IPS-18a (cell line): ENCODE measurements around the gene ERICH6B.

Source experiments
- H3K27ac ChIP-seq: one replicate; pipeline ENCODE4 v1.5.1; 2013; ENCODE audit warnings: low read length
- H3K27me3 ChIP-seq: one replicate; pipeline ENCODE4 v1.6.1; 2013; ENCODE audit warnings: mild to moderate bottlenecking, low read length; ENCODE audit not compliant: control insufficient read depth, insufficient read depth
- H3K36me3 ChIP-seq: one replicate; pipeline ENCODE4 v1.6.1; 2013; ENCODE audit warnings: low read depth, low read length; ENCODE audit not compliant: control insufficient read depth
- H3K4me1 ChIP-seq: one replicate; pipeline ENCODE4 v1.6.1; 2013; ENCODE audit warnings: low read depth, low read length; ENCODE audit not compliant: control insufficient read depth
- H3K4me3 ChIP-seq: one replicate; pipeline ENCODE4 v1.5.1; 2013; ENCODE audit warnings: low read length
- H3K9ac ChIP-seq: one replicate; pipeline ENCODE4 v1.6.1; 2013; ENCODE audit warnings: mild to moderate bottlenecking, low read length, moderate library complexity
- H3K9me3 ChIP-seq: one replicate; pipeline ENCODE4 v1.6.1; 2013; ENCODE audit warnings: low read depth, low read length; ENCODE audit not compliant: control insufficient read depth

Gene ERICH6B

DNA sequence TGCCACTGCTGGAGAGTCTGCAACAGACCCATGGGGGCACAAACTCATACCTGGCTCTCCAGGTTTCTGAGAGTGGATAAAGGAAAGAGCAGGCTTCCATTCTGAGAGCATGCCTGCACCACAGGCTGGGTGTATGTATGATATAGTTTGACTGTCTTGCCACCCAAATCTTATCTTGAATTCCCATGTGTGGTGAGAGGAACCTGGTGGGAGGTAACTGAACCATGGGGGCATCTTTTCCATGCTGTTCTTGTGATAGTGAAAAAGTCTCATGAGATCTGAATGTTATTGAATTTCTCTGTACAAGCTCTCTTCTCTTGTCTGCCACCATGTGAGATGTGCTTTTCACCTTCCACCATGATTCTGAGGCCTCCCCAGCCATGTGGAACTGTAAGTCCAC is 50.2 kb downstream of the ERICH6B start:
- Histone ChIP-seq H3K27ac (no peak overlapping the region), H3K36me3 (no peaks in the 10 kb centered on the region), H3K9ac (no peak overlapping the region), H3K9me3 (peaks cover 6% of the 10 kb centered on the region), H3K4me3 (no peak overlapping the region), H3K4me1 (no peaks in the 10 kb centered on the region), H3K27me3 (no peaks in the 10 kb centered on the region)

DNA sequence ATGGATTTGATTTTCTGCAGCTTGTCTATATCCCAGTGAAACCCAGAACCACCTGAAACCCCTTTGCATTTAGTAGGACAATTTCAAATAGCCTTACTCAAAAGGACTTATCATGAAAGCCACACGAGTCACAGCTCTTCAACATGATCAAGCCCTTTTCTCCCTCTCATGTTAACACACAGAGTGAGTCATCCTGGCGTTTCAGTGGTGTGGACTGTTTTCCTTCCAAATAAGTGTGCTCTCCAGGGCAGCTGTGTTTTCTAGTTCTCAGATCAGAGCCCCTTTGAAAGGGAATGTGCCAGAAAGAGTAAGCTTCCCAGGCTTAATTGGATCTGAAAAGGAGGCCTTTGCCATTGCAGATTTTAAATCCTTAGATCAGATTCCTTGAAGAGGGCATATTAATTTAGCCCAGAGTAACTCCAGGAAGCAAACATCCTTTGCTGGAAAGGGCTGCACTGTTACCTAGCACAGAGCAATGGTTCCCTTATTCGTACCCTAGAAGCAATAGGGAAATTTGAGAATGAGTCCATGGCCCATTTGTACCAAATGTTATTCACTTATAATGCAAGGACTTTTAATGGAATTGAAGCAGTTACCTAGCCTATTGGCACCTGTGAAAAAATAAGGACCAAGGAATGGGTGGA is 51.3 kb downstream of the ERICH6B start:
- Histone ChIP-seq H3K9ac (no peak overlapping the region), H3K9me3 (peaks cover 6% of the 10 kb centered on the region), H3K27ac (no peak overlapping the region), H3K4me3 (no peak overlapping the region), H3K4me1 (no peaks in the 10 kb centered on the region), H3K36me3 (no peaks in the 10 kb centered on the region), H3K27me3 (no peaks in the 10 kb centered on the region)

DNA sequence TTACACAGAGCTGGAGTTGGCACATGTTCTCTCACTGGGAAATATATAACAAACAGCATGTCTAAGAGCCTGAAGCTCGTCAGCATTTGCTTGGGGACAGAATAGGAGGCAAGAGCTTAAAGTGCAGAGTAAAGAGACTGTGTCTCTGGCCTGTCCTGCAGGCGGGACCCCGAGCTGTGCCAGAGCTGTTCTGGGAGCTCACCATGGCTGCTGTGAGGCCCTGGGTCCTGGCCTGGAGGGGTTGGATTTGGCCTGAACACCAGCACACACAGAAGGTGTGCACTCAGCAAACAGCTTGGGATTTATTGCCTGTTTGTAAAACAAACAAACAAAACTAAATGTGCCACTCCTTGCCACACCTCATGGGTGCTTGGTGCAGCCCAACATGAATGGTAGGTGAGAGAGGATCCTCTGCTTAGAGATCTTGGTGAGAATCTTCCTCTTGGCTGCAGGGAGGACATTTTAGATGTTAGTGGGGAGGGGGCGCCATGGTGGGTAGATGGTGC is 60.9 kb downstream of the ERICH6B start:
- no peak overlapping the region for H3K27ac ChIP-seq
- H3K36me3 ChIP-seq: no peaks in the 10 kb centered on the region
- no peaks in the 10 kb centered on the region for H3K9me3 ChIP-seq
- no peak overlapping the region for H3K4me3 ChIP-seq
- H3K9ac ChIP-seq: no peak overlapping the region
- H3K27me3 ChIP-seq: no peaks in the 10 kb centered on the region
- H3K4me1 ChIP-seq: no peaks in the 10 kb centered on the region

- no peaks in the 10 kb centered on the region for H3K27me3 ChIP-seq
These were observed 67.3 kb downstream of the ERICH6B start for GRCh38 chr13:45548281-45548680.

GRCh38 chr13:45546410-45546765 is 69.2 kb downstream of the ERICH6B start:
- Histone ChIP-seq H3K4me1 (no peaks in the 10 kb centered on the region), H3K9ac (no peak overlapping the region), H3K4me3 (no peak overlapping the region), H3K27ac (no peak overlapping the region), H3K27me3 (no peaks in the 10 kb centered on the region), H3K9me3 (no peaks in the 10 kb centered on the region), H3K36me3 (no peaks in the 10 kb centered on the region)

More at GRCh38 chr13:45548281-45548680, 67.3 kb downstream of the ERICH6B start:
- Histone ChIP-seq H3K27ac (no peak overlapping the region), H3K9me3 (no peaks in the 10 kb centered on the region), H3K9ac (no peak overlapping the region), H3K4me3 (no peak overlapping the region), H3K36me3 (no peaks in the 10 kb centered on the region), H3K4me1 (no peaks in the 10 kb centered on the region)

- H3K36me3 ChIP-seq: no peaks in the 10 kb centered on the region
- H3K27me3 ChIP-seq: no peaks in the 10 kb centered on the region
- H3K4me1 ChIP-seq: no peaks in the 10 kb centered on the region
- H3K27ac ChIP-seq: no peak overlapping the region
- H3K4me3 ChIP-seq: no peak overlapping the region
- no peaks in the 10 kb centered on the region for H3K9me3 ChIP-seq
- H3K9ac ChIP-seq: no peak overlapping the region
These were observed 69.7 kb downstream of the ERICH6B start for GRCh38 chr13:45545686-45546409.

DNA sequence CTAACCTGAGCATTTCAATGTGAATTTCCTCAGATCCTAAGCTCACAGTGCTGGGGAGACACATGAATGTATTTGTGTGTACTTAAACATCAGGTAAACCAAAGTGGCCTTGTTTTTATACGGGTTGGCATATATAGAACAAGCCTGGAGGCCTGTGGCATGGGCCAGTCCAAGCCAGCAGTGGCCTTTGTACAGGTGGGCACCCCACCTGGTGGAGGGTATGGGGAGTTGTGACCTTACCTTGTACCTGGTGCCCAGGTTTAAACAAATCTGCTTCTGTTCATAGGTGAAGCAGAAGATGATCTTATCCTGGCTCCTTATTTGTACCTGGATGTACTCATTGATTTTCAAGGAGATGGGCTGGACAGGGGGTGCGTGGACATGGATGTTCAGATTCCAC is 71.0 kb downstream of the ERICH6B start:
- Histone ChIP-seq H3K27ac (no peak overlapping the region), H3K4me3 (no peak overlapping the region), H3K36me3 (no peaks in the 10 kb centered on the region), H3K9me3 (no peaks in the 10 kb centered on the region), H3K4me1 (no peaks in the 10 kb centered on the region), H3K27me3 (no peaks in the 10 kb centered on the region), H3K9ac (no peak overlapping the region)

- no peaks in the 10 kb centered on the region for H3K27me3 ChIP-seq
- H3K9ac ChIP-seq: no peak overlapping the region
These were observed 72.7 kb downstream of the ERICH6B start for GRCh38 chr13:45542878-45543277.

GRCh38 chr13:45542391-45542790 is 73.1 kb downstream of the ERICH6B start:
- H3K9me3 ChIP-seq: no peaks in the 10 kb centered on the region
- no peak overlapping the region for H3K4me3 ChIP-seq
- no peak overlapping the region for H3K27ac ChIP-seq
- no peaks in the 10 kb centered on the region for H3K36me3 ChIP-seq
- H3K9ac ChIP-seq: no peak overlapping the region
- H3K4me1 ChIP-seq: no peaks in the 10 kb centered on the region
- no peaks in the 10 kb centered on the region for H3K27me3 ChIP-seq

More at GRCh38 chr13:45542878-45543277, 72.7 kb downstream of the ERICH6B start:
- no peak overlapping the region for H3K4me3 ChIP-seq
- no peaks in the 10 kb centered on the region for H3K9me3 ChIP-seq
- H3K36me3 ChIP-seq: no peaks in the 10 kb centered on the region
- no peaks in the 10 kb centered on the region for H3K4me1 ChIP-seq
- H3K27ac ChIP-seq: no peak overlapping the region

GRCh38 chr13:45541806-45542205 is 73.7 kb downstream of the ERICH6B start:
- Histone ChIP-seq H3K4me3 (no peak overlapping the region), H3K36me3 (no peaks in the 10 kb centered on the region), H3K27ac (no peak overlapping the region), H3K4me1 (no peaks in the 10 kb centered on the region), H3K9me3 (no peaks in the 10 kb centered on the region), H3K27me3 (no peaks in the 10 kb centered on the region), H3K9ac (no peak overlapping the region)

- H3K9me3 ChIP-seq: no peaks in the 10 kb centered on the region
These were observed 74.7 kb downstream of the ERICH6B start for GRCh38 chr13:45540864-45541263.

DNA sequence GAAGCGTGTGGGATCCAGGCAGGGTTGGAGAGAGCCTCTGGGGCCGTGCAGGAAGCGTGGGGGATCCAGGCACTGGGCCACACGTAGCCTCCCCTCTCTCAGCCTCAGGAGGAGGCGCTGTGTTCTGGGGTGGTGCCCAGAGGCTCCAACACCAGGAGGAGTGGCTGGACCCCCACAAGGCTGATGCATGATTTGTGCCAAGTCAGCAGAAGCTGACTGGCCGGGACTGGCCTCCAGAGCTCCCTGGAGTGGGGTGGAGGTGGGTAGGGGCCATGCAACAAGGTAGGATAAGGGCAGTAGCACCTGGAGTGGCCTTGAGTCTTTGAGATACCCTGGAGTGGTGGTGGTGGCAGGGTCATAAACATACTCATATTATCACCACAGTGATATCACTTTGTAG is 75.3 kb downstream of the ERICH6B start:
- Histone ChIP-seq H3K4me1 (no peaks in the 10 kb centered on the region), H3K4me3 (no peak overlapping the region), H3K27me3 (no peaks in the 10 kb centered on the region), H3K9me3 (no peaks in the 10 kb centered on the region), H3K36me3 (peaks cover 10% of the 10 kb centered on the region), H3K27ac (no peak overlapping the region), H3K9ac (no peak overlapping the region)

More at GRCh38 chr13:45540864-45541263, 74.7 kb downstream of the ERICH6B start:
- H3K36me3 ChIP-seq: peaks cover 3% of the 10 kb centered on the region
- no peak overlapping the region for H3K9ac ChIP-seq
- no peaks in the 10 kb centered on the region for H3K4me1 ChIP-seq
- no peaks in the 10 kb centered on the region for H3K27me3 ChIP-seq
- no peak overlapping the region for H3K4me3 ChIP-seq
- no peak overlapping the region for H3K27ac ChIP-seq
